Measurements from ENCODE around the gene FOXR1. TPM values are rescaled to one million over a fixed set of nuclear protein-coding genes. Genes with fewer than 3 reads are reported as not detected.
A peak's percentile ranks its signal among the peaks of the same experiment; 100 is the strongest.

Gene FOXR1
- total RNA-seq, 1 donor from 2014 or later = not detected

- DNase-seq (ENCODE audit: low spot score) = no peak
Measured at GRCh38 chr11:119026970-119027369, 55.4 kb downstream of the FOXR1 start.

- no peak for DNase-seq (ENCODE audit: low spot score)
Measured at GRCh38 chr11:119027561-119028345, 56.2 kb downstream of the FOXR1 start.

GRCh38 chr11:119028346-119029068 lies 56.9 kb downstream of the FOXR1 start:
- DNase-seq (ENCODE audit: low spot score) = no peak

GRCh38 chr11:119029069-119029339 lies 57.4 kb downstream of the FOXR1 start:
- DNase-seq (ENCODE audit: low spot score) = no peak

GRCh38 chr11:119029340-119030028 lies 57.9 kb downstream of the FOXR1 start:
- no peak for DNase-seq (ENCODE audit: low spot score)

GRCh38 chr11:119030029-119030328 lies 58.4 kb downstream of the FOXR1 start:
- no peak for DNase-seq (ENCODE audit: low spot score)

- DNase-seq (ENCODE audit: low spot score) = peak; percentile 98
Measured at GRCh38 chr11:119030329-119031047, 58.9 kb downstream of the FOXR1 start, which contains the start of gene SLC37A4. TSS of gene SLC37A4 (minus strand) at chr11:119030877.

Other genes starting within 250 kb of the FOXR1 start
- gene DDX6, start 180.6 kb upstream of the FOXR1 start, total RNA-seq = 174 TPM
- gene CXCR5, start 87.9 kb upstream of the FOXR1 start, total RNA-seq = not detected
- gene BCL9L, start 45.8 kb upstream of the FOXR1 start, total RNA-seq = 87.8 TPM
- gene UPK2, start 15.5 kb upstream of the FOXR1 start, total RNA-seq = 240 TPM
- 51.6 TPM for gene CENATAC, start 26.4 kb downstream of the FOXR1 start, total RNA-seq
- gene RPS25, start 46.6 kb downstream of the FOXR1 start, total RNA-seq = 1,353 TPM
- gene TRAPPC4, start 47.0 kb downstream of the FOXR1 start, total RNA-seq = 72.4 TPM
- gene SLC37A4, start 59.1 kb downstream of the FOXR1 start, total RNA-seq = 16.9 TPM
- 162 TPM for gene HYOU1, start 85.4 kb downstream of the FOXR1 start, total RNA-seq
- gene VPS11, start 96.1 kb downstream of the FOXR1 start, total RNA-seq = 38.6 TPM
- gene HMBS, start 113.1 kb downstream of the FOXR1 start, total RNA-seq = 26.4 TPM
- gene DPAGT1, start 130.1 kb downstream of the FOXR1 start, total RNA-seq = 45.4 TPM
- 10.1 TPM for gene C2CD2L, start 135.6 kb downstream of the FOXR1 start, total RNA-seq
- 28.8 TPM for gene HINFP, start 149.8 kb downstream of the FOXR1 start, total RNA-seq
- 0.42 TPM for gene ABCG4, start 177.3 kb downstream of the FOXR1 start, total RNA-seq
- gene NLRX1, start 197.0 kb downstream of the FOXR1 start, total RNA-seq = 31.5 TPM
- 1.7 TPM for gene NHERF4, start 213.7 kb downstream of the FOXR1 start, total RNA-seq
- 17.9 TPM for gene CBL, start 234.6 kb downstream of the FOXR1 start, total RNA-seq